IMR-90 (cell line): ENCODE data around the gene SLC25A22. TPM values are rescaled to one million over a fixed set of nuclear protein-coding genes. Genes with fewer than 3 reads are reported as not detected.

Experiments
- ATAC-seq: fragments of 200-7000 bp; cut with Tn5 transposase; 2 replicates; pipeline ENCODE4 v1.9.1; 2020; ENCODE audit warnings: low read depth, mild to moderate bottlenecking, moderate library complexity
- BruUV-seq: library from RNA; stranded (reverse); fragments of 400-500 nt; replicated peaks from 2 replicates; lab custom pipeline; 2021; lab: Mats Ljungman, UMichigan
- CTCF ChIA-PET: fragments of 300-600 bp; formaldehyde crosslinking; extraction: SDS; loops from one replicate; lab custom pipeline; 2021; ENCODE audit warnings: antibody characterized with exemption; lab: Yijun Ruan, JAX
- POLR2A ChIA-PET: fragments of 300-600 bp; sonication (Branson Sonifier 250); formaldehyde crosslinking; loops from one replicate; lab custom pipeline; 2022; ENCODE audit warnings: antibody characterized with exemption; ENCODE audit not compliant: unreplicated experiment; lab: Charles Lee
- DNase-seq: peaks from one replicate; pipeline ENCODE4 v3.0.0; 2013
- H2AFZ ChIP-seq: replicated peaks from 2 replicates; pipeline ENCODE3; 2013; ENCODE audit warnings: low read length, mild to moderate bottlenecking; ENCODE audit not compliant: poor library complexity
- H2AK5ac ChIP-seq: 2 replicates; pipeline ENCODE4 v1.6.1; 2013; ENCODE audit warnings: low read depth, low read length, inconsistent platforms
- H2AK9ac ChIP-seq: replicated peaks from 2 replicates; pipeline ENCODE3; 2013; ENCODE audit warnings: mild to moderate bottlenecking, low read depth, low read length, moderate library complexity; ENCODE audit not compliant: poor library complexity
- H2BK120ac ChIP-seq: 2 replicates; pipeline ENCODE4 v1.6.1; 2013; ENCODE audit warnings: low read depth, low read length, inconsistent platforms
- H2BK15ac ChIP-seq: 3 replicates; pipeline ENCODE4 v1.6.1; 2013; ENCODE audit warnings: low read depth, low read length, inconsistent platforms
- H2BK20ac ChIP-seq: 2 replicates; pipeline ENCODE4 v1.6.1; 2013; ENCODE audit warnings: low read depth, mild to moderate bottlenecking, inconsistent platforms, low read length, moderate library complexity
- H2BK5ac ChIP-seq: 2 replicates; pipeline ENCODE4 v1.6.1; 2013; ENCODE audit warnings: mild to moderate bottlenecking, low read depth, low read length, inconsistent platforms; ENCODE audit not compliant: poor library complexity, severe bottlenecking
- H3K14ac ChIP-seq: replicated peaks from 2 replicates; pipeline ENCODE4 v1.6.1; 2013; ENCODE audit warnings: low read depth, low read length, inconsistent platforms
- H3K18ac ChIP-seq: 2 replicates; pipeline ENCODE4 v1.6.1; 2013; ENCODE audit warnings: low read depth, low read length, control low read depth
- H3K23ac ChIP-seq: 2 replicates; pipeline ENCODE4 v1.6.1; 2013; ENCODE audit warnings: low read depth, low read length, inconsistent platforms
- H3K27ac ChIP-seq: 2 replicates; pipeline ENCODE4 v1.5.1; 2013; ENCODE audit warnings: mild to moderate bottlenecking, control low read depth, low read length; ENCODE audit not compliant: insufficient read depth
- H3K27me3 ChIP-seq: 2 replicates; pipeline ENCODE4 v1.6.1; 2013; ENCODE audit warnings: low read length; ENCODE audit not compliant: control insufficient read depth, insufficient read depth
- H3K36me3 ChIP-seq: 2 replicates; pipeline ENCODE4 v1.6.1; 2013; ENCODE audit warnings: low read length, mixed read lengths; ENCODE audit not compliant: control insufficient read depth, insufficient read depth
- H3K4ac ChIP-seq: 2 replicates; pipeline ENCODE4 v1.6.1; 2013; ENCODE audit warnings: low read depth, low read length, inconsistent platforms
- H3K4me1 ChIP-seq: 2 replicates; pipeline ENCODE4 v1.6.1; 2013; ENCODE audit warnings: low read length, mixed read lengths; ENCODE audit not compliant: control insufficient read depth, insufficient read depth
- H3K4me2 ChIP-seq: 2 replicates; pipeline ENCODE4 v1.6.1; 2013; ENCODE audit warnings: low read depth, mild to moderate bottlenecking, control low read depth, low read length, moderate library complexity
- H3K4me3 ChIP-seq: 2 replicates; pipeline ENCODE4 v1.5.1; 2013; ENCODE audit warnings: low read depth, mild to moderate bottlenecking, control low read depth, low read length, moderate library complexity; ENCODE audit not compliant: insufficient read depth
- H3K56ac ChIP-seq: 2 replicates; pipeline ENCODE4 v1.6.1; 2013; ENCODE audit warnings: low read length, inconsistent platforms; ENCODE audit not compliant: insufficient read depth; ENCODE audit errors: extremely low read depth
- H3K79me1 ChIP-seq, 2 experiments: 2 replicates each; pipeline ENCODE4 v1.6.1; 2013; ENCODE audit warnings: low read length in 2 of 2, inconsistent platforms in 1 of 2, low read depth in 1 of 2
- H3K9ac ChIP-seq: 2 replicates; pipeline ENCODE4 v1.6.1; 2013; ENCODE audit warnings: low read depth, low read length, control low read depth
- H3K9me1 ChIP-seq: 2 replicates; pipeline ENCODE4 v1.6.1; 2013; ENCODE audit warnings: low read length, inconsistent platforms; ENCODE audit not compliant: insufficient read depth
- H3K9me3 ChIP-seq: 2 replicates; pipeline ENCODE4 v1.6.1; 2013; ENCODE audit warnings: low read length; ENCODE audit not compliant: control insufficient read depth, insufficient read depth
- H4K20me1 ChIP-seq: 2 replicates; pipeline ENCODE4 v1.6.1; 2013; ENCODE audit warnings: low read length, inconsistent platforms; ENCODE audit not compliant: insufficient read depth
- H4K5ac ChIP-seq: 2 replicates; pipeline ENCODE4 v1.6.1; 2013; ENCODE audit warnings: mild to moderate bottlenecking, low read depth, low read length, control low read depth
- H4K8ac ChIP-seq, 2 experiments: 2 replicates each; pipeline ENCODE4 v1.6.1; 2013; ENCODE audit warnings: low read depth in 2 of 2, low read length in 2 of 2, control low read depth in 1 of 2, inconsistent platforms in 1 of 2
- H4K91ac ChIP-seq: 2 replicates; pipeline ENCODE4 v1.6.1; 2013; ENCODE audit warnings: low read depth, low read length, inconsistent platforms; ENCODE audit not compliant: insufficient read depth
- CHD1 ChIP-seq: IDR thresholded peaks from 2 replicates; pipeline ENCODE4 v1.6.1; 2012; ENCODE audit warnings: low read depth, low read length, improper control_type of control experiment
- MAFK ChIP-seq: IDR thresholded peaks from 2 replicates; pipeline ENCODE4 v1.6.1; 2012; ENCODE audit warnings: low read depth, low read length, improper control_type of control experiment
- MAZ ChIP-seq: IDR thresholded peaks from 2 replicates; pipeline ENCODE4 v1.6.1; 2012; ENCODE audit warnings: low read depth, mild to moderate bottlenecking, low read length, improper control_type of control experiment, moderate library complexity, borderline replicate concordance
- MXI1 ChIP-seq: IDR thresholded peaks from 2 replicates; pipeline ENCODE4 v1.6.1; 2012; ENCODE audit warnings: low read depth, mild to moderate bottlenecking, low read length, moderate library complexity, borderline replicate concordance
- POLR2A ChIP-seq: IDR thresholded peaks from 2 replicates; pipeline ENCODE4 v1.6.1; 2012; ENCODE audit warnings: mild to moderate bottlenecking, low read depth, low read length
- WGBS, 2 experiments: methylation state at CpG; one replicate each; pipeline versions ENCODE4 v1.1.5 to v1.1.7; 2013; ENCODE audit warnings: missing lambda C conversion rate in 2 of 2; ENCODE audit not compliant: insufficient read length in 1 of 2; ENCODE audit errors: extremely low coverage in 2 of 2; 5-methylcytosine and 5-hydroxymethylcytosine counted together
- dilution Hi-C: fragments of 300-500 bp; cut with HindIII; formaldehyde crosslinking; loops from one replicate; pipeline ENCODE4 v1.14.3; 2018; ENCODE audit warnings: low sequenced_read_pairs; ENCODE audit not compliant: unreplicated experiment
- in situ Hi-C: fragments of 300-500 bp; cut with MboI; formaldehyde crosslinking; loops from 3 replicates; pipeline ENCODE4 v1.14.3; 2019; ENCODE audit warnings: low sequenced_read_pairs, inconsistent platforms, mixed read lengths
- intact Hi-C: fragments of 100-400 bp; cut with micrococcal nuclease; formaldehyde crosslinking; loops from 2 replicates; pipeline ENCODE4 v1.10.0; 2022
- polyA plus RNA-seq, 3 experiments: library from polyadenylated mRNA; depleted of rRNA; stranded (reverse); fragments of >200 nt; gene quantifications; 2 replicates each; pipeline ENCODE4 v1.2.3, GENCODE V29; 2012; ENCODE audit warnings: low replicate concordance in 1 of 3
- total RNA-seq: library from RNA; depleted of rRNA; stranded (reverse); fragments of >200 nt; gene quantifications from 2 replicates; pipeline ENCODE4 v1.2.3, GENCODE V29; 2012
- TF ChIP-seq, protein P1 (sequence below): conservative IDR thresholded peaks from 2 replicates; pipeline ENCODE4 v1.5.1; 2012; ENCODE audit warnings: mild to moderate bottlenecking, low read depth, low read length, improper control_type of control experiment

SLC25A22 gene
- total and polyA plus RNA-seq, 2 of the 4 experiments (the other 2 are of a cell fraction): 8.2 to 41.3 TPM

DNA sequence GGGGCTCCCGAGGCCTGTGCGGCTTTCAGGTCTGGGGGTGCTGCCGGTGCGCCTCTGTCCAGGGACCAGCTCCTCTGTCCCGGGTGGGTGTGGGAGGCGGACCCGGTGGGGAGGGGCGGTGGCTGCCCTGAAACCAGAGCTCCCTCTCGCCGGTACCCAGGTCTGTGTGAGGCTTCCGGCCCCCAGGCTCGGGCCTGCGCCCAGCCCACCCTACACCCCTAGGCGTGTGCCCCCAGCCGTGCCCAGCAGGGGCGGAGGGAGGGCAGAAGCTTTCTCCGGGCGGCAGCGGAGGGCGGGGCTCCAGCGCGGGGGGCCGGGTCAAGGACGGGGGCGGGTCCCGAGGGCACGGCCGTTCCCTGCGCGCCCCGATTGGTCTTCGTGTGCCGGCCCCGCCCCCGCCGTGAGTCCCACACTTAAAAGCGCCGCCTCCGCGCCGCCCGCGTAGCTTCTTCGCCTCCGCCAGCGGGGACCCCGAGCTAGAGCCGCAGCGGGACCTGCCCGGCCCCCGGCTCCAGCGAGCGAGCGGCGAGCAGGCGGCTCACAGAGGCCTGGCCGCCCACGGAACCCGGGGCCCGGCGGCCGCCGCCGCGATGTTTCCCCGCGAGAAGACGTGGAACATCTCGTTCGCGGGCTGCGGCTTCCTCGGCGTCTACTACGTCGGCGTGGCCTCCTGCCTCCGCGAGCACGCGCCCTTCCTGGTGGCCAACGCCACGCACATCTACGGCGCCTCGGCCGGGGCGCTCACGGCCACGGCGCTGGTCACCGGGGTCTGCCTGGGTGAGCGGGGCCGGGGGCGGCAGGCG, 21.2 kb upstream of the SLC25A22 start:
- in situ Hi-C loops: no loop called here
- intact Hi-C loops: no loop called here
- peak overlapping the region; percentile 78 for H3K9ac ChIP-seq
- H3K23ac ChIP-seq: no peak overlapping the region
- peak overlapping the region; percentile 59 to 83; a peak in 2 of 4 replicates for H4K8ac ChIP-seq
- H3K18ac ChIP-seq: peak overlapping the region; percentile 24; the same call in 1 of the 2 replicates
- dilution Hi-C loops: no loop called here
- H4K20me1 ChIP-seq: peaks cover 28% of the 10 kb centered on the region
- H3K27ac ChIP-seq: peak overlapping the region; percentile 67
- peak overlapping the region; percentile 82 for H3K4me2 ChIP-seq
- peak overlapping the region; percentile 62 for H4K5ac ChIP-seq
- H3K4ac ChIP-seq: peak overlapping the region; percentile 37
- peak overlapping the region; percentile 94 for H2AK9ac ChIP-seq
- WGBS, 2 experiments: 0% methylated on average over 63 of the region's 96 CpGs; no CpG with 5 or more reads in 1 of the 2 experiments
- H4K91ac ChIP-seq: peak overlapping the region; percentile 76
- no peak overlapping the region for H2BK20ac ChIP-seq
- H3K36me3 ChIP-seq: peaks cover 16% of the 10 kb centered on the region
- H2AFZ ChIP-seq: peak overlapping the region; percentile 95
- ChIA-PET POLR2A (interaction anchor here (0.5 to 1.8 kb wide), 10 partner anchors 8 to 156 kb away, joined by 4 to 13 read pairs (median 4); partner anchors contain the start of genes CRACR2B, PIDD1 and RPLP2), CTCF (no interaction called here)
- peak overlapping the region; percentile 43; the same call in 1 of the 2 replicates for H2AK5ac ChIP-seq
- TF ChIP-seq POLR2A: peak; percentile 96
- TF ChIP-seq, protein P1, sequence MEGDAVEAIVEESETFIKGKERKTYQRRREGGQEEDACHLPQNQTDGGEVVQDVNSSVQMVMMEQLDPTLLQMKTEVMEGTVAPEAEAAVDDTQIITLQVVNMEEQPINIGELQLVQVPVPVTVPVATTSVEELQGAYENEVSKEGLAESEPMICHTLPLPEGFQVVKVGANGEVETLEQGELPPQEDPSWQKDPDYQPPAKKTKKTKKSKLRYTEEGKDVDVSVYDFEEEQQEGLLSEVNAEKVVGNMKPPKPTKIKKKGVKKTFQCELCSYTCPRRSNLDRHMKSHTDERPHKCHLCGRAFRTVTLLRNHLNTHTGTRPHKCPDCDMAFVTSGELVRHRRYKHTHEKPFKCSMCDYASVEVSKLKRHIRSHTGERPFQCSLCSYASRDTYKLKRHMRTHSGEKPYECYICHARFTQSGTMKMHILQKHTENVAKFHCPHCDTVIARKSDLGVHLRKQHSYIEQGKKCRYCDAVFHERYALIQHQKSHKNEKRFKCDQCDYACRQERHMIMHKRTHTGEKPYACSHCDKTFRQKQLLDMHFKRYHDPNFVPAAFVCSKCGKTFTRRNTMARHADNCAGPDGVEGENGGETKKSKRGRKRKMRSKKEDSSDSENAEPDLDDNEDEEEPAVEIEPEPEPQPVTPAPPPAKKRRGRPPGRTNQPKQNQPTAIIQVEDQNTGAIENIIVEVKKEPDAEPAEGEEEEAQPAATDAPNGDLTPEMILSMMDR: 0 out of 2 replicates have a peak, but pooled peaks have one; percentile 9
- no peak for TF ChIP-seq CHD1
- TF ChIP-seq MXI1: peak; percentile 91; the same call in 1 of the 2 replicates
- no peak for TF ChIP-seq MAFK
- TF ChIP-seq MAZ: peak; percentile 45; the same call in 1 of the 2 replicates
- peak overlapping the region; percentile 13; the same call in 1 of the 3 replicates for H2BK15ac ChIP-seq
- H3K56ac ChIP-seq: no peak overlapping the region
- peaks cover 13% of the 10 kb centered on the region for H3K9me1 ChIP-seq
- H2BK120ac ChIP-seq: peak overlapping the region; percentile 41; the same call in 1 of the 2 replicates
- no peaks in the 10 kb centered on the region for H3K27me3 ChIP-seq
- H3K4me1 ChIP-seq: peaks cover 21% of the 10 kb centered on the region
- peak overlapping the region; percentile 87 for H3K4me3 ChIP-seq
- H2BK5ac ChIP-seq: peak overlapping the region; percentile 73
- ATAC-seq (peak; percentile 90), DNase-seq (peak; percentile 73)
- H3K9me3 ChIP-seq: no peaks in the 10 kb centered on the region
- no TSS peak for BruUV-seq
- H3K79me1 ChIP-seq: peaks cover 19 to 29% of the 10 kb centered on the region in 2 experiments
- peak overlapping the region; percentile 6; the same call in 1 of the 2 replicates for H3K14ac ChIP-seq
